GM12878 (cell line): ENCODE data around the gene KDM3B. TPM values are rescaled to one million over a fixed set of nuclear protein-coding genes. Genes with fewer than 3 reads are reported as not detected.
A peak's percentile ranks its signal among the peaks of the same experiment; 100 is the strongest.

Source experiments
- ATAC-seq: fragments of 200-7000 bp; cut with Tn5 transposase; 3 replicates; pipeline ENCODE4 v1.9.1; 2020; ENCODE audit warnings: mild to moderate bottlenecking, moderate library complexity
- BruUV-seq: library from RNA; stranded (reverse); fragments of 400-500 nt; replicated peaks from 2 replicates; lab custom pipeline; 2021; lab: Mats Ljungman, UMichigan
- CTCF ChIA-PET: fragments of 300-600 bp; sonication (Branson Sonifier 250); formaldehyde crosslinking; extraction: SDS; loops from one replicate; lab custom pipeline; 2021; ENCODE audit warnings: inconsistent platforms; lab: Yijun Ruan, JAX
- POLR2A ChIA-PET: fragments of 350-600 bp; formaldehyde crosslinking; extraction: SDS; loops from one replicate; lab custom pipeline; 2021; ENCODE audit warnings: inconsistent platforms; lab: Charles Lee
- RAD21 ChIA-PET: fragments of 300-600 bp; sonication (Branson Sonifier 250); formaldehyde crosslinking; loops from one replicate; lab custom pipeline; 2023; ENCODE audit warnings: antibody characterized with exemption; ENCODE audit not compliant: unreplicated experiment; lab: Charles Lee
- SMC1A ChIA-PET: fragments of 300-600 bp; sonication (Branson Sonifier 250); formaldehyde crosslinking; loops from one replicate; lab custom pipeline; 2023; ENCODE audit not compliant: unreplicated experiment, uncharacterized antibody; lab: Charles Lee
- DNase-seq: peaks from one replicate; pipeline ENCODE4 v3.0.0-alpha.2; 2011; ENCODE audit warnings: low read depth, low spot score
- FAIRE-seq: peaks from 3 replicates; lab custom pipeline; 2011; peaks lifted over from hg19 to GRCh38; lab: Jason Lieb, UNC
- H2AFZ ChIP-seq: 2 replicates; pipeline ENCODE4 v1.6.0; 2011; ENCODE audit warnings: low read depth, low read length, control low read depth; ENCODE audit not compliant: control insufficient read depth
- H3K27ac ChIP-seq: 2 replicates; pipeline ENCODE4 v1.5.1; 2011; ENCODE audit warnings: control low read depth; ENCODE audit not compliant: control insufficient read depth, insufficient read depth
- H3K27me3 ChIP-seq, 2 experiments: replicated peaks in 1 of 2; 2 replicates each; pipeline versions ENCODE4 v1.6.0 to v1.6.1; 2011; ENCODE audit warnings: low read length in 1 of 2; ENCODE audit not compliant: control insufficient read depth in 2 of 2, insufficient read depth in 2 of 2
- H3K36me3 ChIP-seq, 2 experiments: 2 replicates each; pipeline ENCODE4 v1.5.1; 2011; ENCODE audit warnings: low read length in 1 of 2; ENCODE audit not compliant: control insufficient read depth in 2 of 2, insufficient read depth in 2 of 2
- H3K4me1 ChIP-seq: 2 replicates; pipeline ENCODE4 v1.6.1; 2011; ENCODE audit warnings: mild to moderate bottlenecking, low read length, moderate library complexity, mixed read lengths; ENCODE audit not compliant: control insufficient read depth, insufficient read depth
- H3K4me2 ChIP-seq: 2 replicates; pipeline ENCODE4 v1.6.0; 2011; ENCODE audit warnings: control low read depth; ENCODE audit not compliant: control insufficient read depth, insufficient read depth
- H3K4me3 ChIP-seq: fragments of 200-600 bp; sonication (generic); 2 replicates; pipeline ENCODE4 v1.5.1; 2016
- H3K79me2 ChIP-seq: 2 replicates; pipeline ENCODE4 v1.6.0; 2011; ENCODE audit warnings: low read length; ENCODE audit not compliant: control insufficient read depth, insufficient read depth
- H3K9ac ChIP-seq: 2 replicates; pipeline ENCODE4 v1.8.0; 2011; ENCODE audit warnings: low read length, control low read depth, mixed read lengths; ENCODE audit not compliant: control insufficient read depth, insufficient read depth
- H3K9me3 ChIP-seq: replicated peaks from 3 replicates; pipeline ENCODE4 v1.5.1; 2011; ENCODE audit warnings: mild to moderate bottlenecking, low read length; ENCODE audit not compliant: control insufficient read depth, insufficient read depth
- H4K20me1 ChIP-seq: 2 replicates; pipeline ENCODE4 v1.6.0; 2011; ENCODE audit not compliant: control insufficient read depth, insufficient read depth
- CEBPZ ChIP-seq: fragments of 150-350 bp; IDR thresholded peaks from 2 replicates; pipeline ENCODE4 v1.6.1; 2016; ENCODE audit warnings: low read depth, low read length
- CHD4 ChIP-seq: fragments of 200-600 bp; sonication (generic); IDR thresholded peaks from 2 replicates; pipeline ENCODE4 v1.6.1; 2016; ENCODE audit warnings: mild to moderate bottlenecking
- HDAC2 ChIP-seq: fragments of 200-600 bp; sonication (generic); IDR thresholded peaks from 2 replicates; pipeline ENCODE4 v1.6.1; 2017
- IRF4 ChIP-seq: IDR thresholded peaks from 2 replicates; pipeline ENCODE4 v1.6.1; 2011; ENCODE audit warnings: low read depth, low read length
- MLLT1 ChIP-seq: fragments of 450-650 bp; IDR thresholded peaks from 2 replicates; pipeline ENCODE4 v1.6.1; 2016; ENCODE audit warnings: mild to moderate bottlenecking
- MXI1 ChIP-seq: fragments of 150-350 bp; IDR thresholded peaks from 2 replicates; pipeline ENCODE4 v1.6.1; 2011; ENCODE audit warnings: low read depth, mild to moderate bottlenecking, inconsistent platforms, low read length, improper control_type of control experiment
- MYB ChIP-seq: fragments of 150-350 bp; IDR thresholded peaks from 2 replicates; pipeline ENCODE4 v1.6.1; 2014; ENCODE audit warnings: mild to moderate bottlenecking, low read depth, low read length, borderline replicate concordance
- NBN ChIP-seq: fragments of 450-650 bp; IDR thresholded peaks from 2 replicates; pipeline ENCODE4 v1.6.1; 2016
- NFYB ChIP-seq: IDR thresholded peaks from 2 replicates; pipeline ENCODE4 v1.6.1; 2011; ENCODE audit warnings: low read depth, mild to moderate bottlenecking, low read length, improper control_type of control experiment, moderate library complexity; ENCODE audit not compliant: insufficient read depth
- PAX5 ChIP-seq: IDR thresholded peaks from 2 replicates; pipeline ENCODE4 v1.6.1; 2011; ENCODE audit warnings: low read depth, low read length, borderline replicate concordance
- TBL1XR1 ChIP-seq: IDR thresholded peaks from 2 replicates; pipeline ENCODE4 v1.6.1; 2012; ENCODE audit warnings: low read depth, low read length, improper control_type of control experiment
- TCF12 ChIP-seq: IDR thresholded peaks from 2 replicates; pipeline ENCODE4 v1.6.1; 2011; ENCODE audit warnings: low read depth, mild to moderate bottlenecking, low read length
- ZBTB4 ChIP-seq: fragments of 450-650 bp; formaldehyde crosslinking; IDR thresholded peaks from 2 replicates; pipeline ENCODE4 v1.4.0; 2022; ENCODE audit warnings: mild to moderate bottlenecking, moderate library complexity
- WGBS: methylation state at CpG from one replicate; pipeline ENCODE4 v1.1.6; 2016; ENCODE audit warnings: low lambda C conversion rate; ENCODE audit not compliant: insufficient replicate concordance, insufficient coverage; ENCODE audit errors: missing lambda C conversion rate; 5-methylcytosine and 5-hydroxymethylcytosine counted together
- in situ Hi-C: fragments of 300-500 bp; cut with MboI; formaldehyde crosslinking; loops from 9 replicates; pipeline ENCODE4 v1.14.3; 2018; ENCODE audit warnings: mixed read lengths
- intact Hi-C: fragments of 100-400 bp; cut with micrococcal nuclease; formaldehyde crosslinking; loops from one replicate; pipeline ENCODE4 v1.14.2; 2022; ENCODE audit not compliant: unreplicated experiment
- polyA plus RNA-seq, 11 experiments: library from polyadenylated mRNA; depleted of rRNA in 4 of 11; unstranded in 6 of 11; stranded (reverse) in 5 of 11; fragments of >200 nt; fragmentation: Nextera tagmentation in 4 of 11; fragmentation: Illumina TruSeq in 1 of 11; extraction: Ambion mirVana in 4 of 11; extraction: Trizol in 1 of 11; gene quantifications; 1 replicate in 1 of 11; 2 replicates in 10 of 11; pipeline versions ENCODE4 v1.2.1 to v1.2.3, GENCODE V29; 2011 to 2016; ENCODE audit warnings: inconsistent platforms in 2 of 11, missing spikeins in 2 of 11, low read depth in 1 of 11
- total RNA-seq, 4 experiments: library from RNA; depleted of rRNA in 3 of 4; stranded (reverse); fragments of >200 nt in 3 of 4; fragmentation: Illumina TruSeq in 1 of 4; extraction: Trizol in 1 of 4; gene quantifications; 2 replicates each; pipeline versions ENCODE4 v1.2.1 to v1.2.3, GENCODE V29; 2013 to 2021
- TF ChIP-seq, protein P1 (sequence below): IDR thresholded peaks from 2 replicates; pipeline ENCODE4 v1.6.1; 2011; ENCODE audit warnings: mild to moderate bottlenecking, low read depth, low read length, moderate library complexity; ENCODE audit not compliant: insufficient replicate concordance

Gene KDM3B
- total and polyA plus RNA-seq, 10 of the 15 experiments (the other 5 are each of a cell fraction or from before 2014, with no cell fraction given) = 8.5 to 45.7 (median 29.0) TPM

DNA sequence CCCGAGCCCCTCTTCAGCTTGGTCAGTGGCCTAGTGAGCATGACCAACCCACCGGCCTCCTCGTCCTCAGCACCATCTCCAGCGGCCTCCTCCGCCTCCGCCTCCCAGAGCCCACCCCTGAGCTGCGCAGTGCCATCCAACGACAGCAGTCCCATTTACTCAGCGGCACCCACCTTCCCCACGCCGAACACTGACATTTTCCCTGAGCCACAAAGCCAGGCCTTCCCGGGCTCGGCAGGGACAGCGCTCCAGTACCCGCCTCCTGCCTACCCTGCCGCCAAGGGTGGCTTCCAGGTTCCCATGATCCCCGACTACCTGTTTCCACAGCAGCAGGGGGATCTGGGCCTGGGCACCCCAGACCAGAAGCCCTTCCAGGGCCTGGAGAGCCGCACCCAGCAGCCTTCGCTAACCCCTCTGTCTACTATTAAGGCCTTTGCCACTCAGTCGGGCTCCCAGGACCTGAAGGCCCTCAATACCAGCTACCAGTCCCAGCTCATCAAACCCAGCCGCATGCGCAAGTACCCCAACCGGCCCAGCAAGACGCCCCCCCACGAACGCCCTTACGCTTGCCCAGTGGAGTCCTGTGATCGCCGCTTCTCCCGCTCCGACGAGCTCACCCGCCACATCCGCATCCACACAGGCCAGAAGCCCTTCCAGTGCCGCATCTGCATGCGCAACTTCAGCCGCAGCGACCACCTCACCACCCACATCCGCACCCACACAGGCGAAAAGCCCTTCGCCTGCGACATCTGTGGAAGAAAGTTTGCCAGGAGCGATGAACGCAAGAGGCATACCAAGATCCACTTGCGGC, 114.6 kb downstream of the KDM3B start:
- H3K4me1 ChIP-seq = peaks cover 8% of the 10 kb centered on the region
- H3K27me3 ChIP-seq = peaks cover 0 to 6% of the 10 kb centered on the region in 2 experiments; a peak in 1 of 4 replicates
- no peaks in the 10 kb centered on the region for H4K20me1 ChIP-seq
- WGBS = 97% methylated on average over 45 of the region's 45 CpGs
- peak overlapping the region; percentile 97; the same call in 1 of the 2 replicates for H3K4me2 ChIP-seq
- no peaks in the 10 kb centered on the region for H3K79me2 ChIP-seq
- ATAC-seq (no peak), DNase-seq (no peak), FAIRE-seq (no peak)
- ChIA-PET RAD21 (no interaction called here), CTCF (interaction anchor here (0.6 to 2.5 kb wide), 4 partner anchors 14 to 128 kb away, joined by 3 to 8 read pairs (median 3); no protein-coding TSS in a partner anchor), SMC1A (no interaction called here), POLR2A (interaction anchor here (1.5 kb wide), 1 partner anchor 15 kb away, joined by 4 read pairs; no protein-coding TSS in a partner anchor)
- intact Hi-C loops (loop anchor here (10.0 kb wide), 2 partner anchors 712 to 798 kb away; partner anchors contain the start of gene HNRNPA0), in situ Hi-C loops (no loop called here)
- no peaks in the 10 kb centered on the region for H3K9me3 ChIP-seq
- no peak overlapping the region for H3K4me3 ChIP-seq
- no TSS peak for BruUV-seq
- no peaks in the 10 kb centered on the region; a peak in 1 of 4 replicates for H3K36me3 ChIP-seq
- H2AFZ ChIP-seq = no peak overlapping the region
- no peak overlapping the region for H3K27ac ChIP-seq
- H3K9ac ChIP-seq = no peak overlapping the region
- no peak for TF ChIP-seq CHD4
- no peak for TF ChIP-seq HDAC2
- TF ChIP-seq MYB = no peak
- no peak for TF ChIP-seq CEBPZ
- no peak for TF ChIP-seq ZBTB4 (CRISPR knock-in tag)
- no peak for TF ChIP-seq TBL1XR1
- TF ChIP-seq PAX5 = 0 out of 2 replicates have a peak, but pooled peaks have one; percentile 10
- TF ChIP-seq IRF4 = no peak
- TF ChIP-seq NFYB = no peak
- TF ChIP-seq, protein P1, sequence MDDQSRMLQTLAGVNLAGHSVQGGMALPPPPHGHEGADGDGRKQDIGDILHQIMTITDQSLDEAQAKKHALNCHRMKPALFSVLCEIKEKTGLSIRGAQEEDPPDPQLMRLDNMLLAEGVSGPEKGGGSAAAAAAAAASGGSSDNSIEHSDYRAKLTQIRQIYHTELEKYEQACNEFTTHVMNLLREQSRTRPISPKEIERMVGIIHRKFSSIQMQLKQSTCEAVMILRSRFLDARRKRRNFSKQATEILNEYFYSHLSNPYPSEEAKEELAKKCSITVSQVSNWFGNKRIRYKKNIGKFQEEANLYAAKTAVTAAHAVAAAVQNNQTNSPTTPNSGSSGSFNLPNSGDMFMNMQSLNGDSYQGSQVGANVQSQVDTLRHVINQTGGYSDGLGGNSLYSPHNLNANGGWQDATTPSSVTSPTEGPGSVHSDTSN = peak; percentile 3
- no peak for TF ChIP-seq TCF12
- TF ChIP-seq MXI1 = no peak
- 0 out of 2 replicates have a peak, but pooled peaks have one; percentile 45 for TF ChIP-seq MLLT1
- no peak; the same call in 1 of the 2 replicates for TF ChIP-seq NBN
